ENCODE measurements around the gene TMEM89. TPM values are rescaled to one million over a fixed set of nuclear protein-coding genes. Genes with fewer than 3 reads are reported as not detected.

Gene TMEM89
- total and polyA plus RNA-seq, 2 experiments from 2014 or later = not detected

DNA sequence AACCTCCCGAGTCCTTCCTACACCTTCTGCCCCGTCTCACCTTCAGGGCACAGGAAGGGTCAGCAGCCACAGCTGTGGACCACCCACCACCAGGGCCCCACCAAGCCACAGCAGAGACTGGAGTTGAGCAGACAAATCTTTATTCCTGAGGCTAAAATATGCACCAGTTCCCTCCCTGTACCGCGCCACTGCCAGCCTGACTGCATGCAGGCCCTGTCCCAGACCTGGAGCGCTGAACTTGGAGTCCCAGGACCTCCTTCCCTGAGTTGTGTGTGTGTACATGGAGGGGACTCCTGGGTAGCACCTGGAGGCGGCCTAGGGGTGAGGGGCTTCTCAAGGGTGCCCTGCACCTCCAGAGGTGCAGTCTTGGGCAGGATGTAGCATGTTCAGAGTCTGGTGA, 4.0 kb upstream of the TMEM89 start:
- Mint-ChIP-seq H3K4me3 (no peak overlapping the region), H3K27ac (no peak overlapping the region), H3K4me1 (peaks cover 15% of the 10 kb centered on the region; the same call in 2 of the 3 replicates), H3K36me3 (ENCODE audit: low read depth) (peaks cover 51% of the 10 kb centered on the region), H3K27me3 (ENCODE audit: insufficient read depth, low read depth, poor library complexity) (peaks cover 7% of the 10 kb centered on the region), H3K9me3 (no peaks in the 10 kb centered on the region)
- no peak overlapping the region for H3K4me3 ChIP-seq
- H3K36me3 ChIP-seq (ENCODE audit: insufficient read depth) = peaks cover 7% of the 10 kb centered on the region; the same call in 1 of the 2 replicates
- ATAC-seq (no peak), DNase-seq (ENCODE audit: low spot score) (no peak)
- no peaks in the 10 kb centered on the region for H3K79me2 ChIP-seq (replicated peaks; ENCODE audit: insufficient read depth)
- H3F3A ChIP-seq (replicated peaks; ENCODE audit: low read depth) = peaks cover 5% of the 10 kb centered on the region; the same call in 1 of the 2 replicates
- TF ChIP-seq, protein P1, sequence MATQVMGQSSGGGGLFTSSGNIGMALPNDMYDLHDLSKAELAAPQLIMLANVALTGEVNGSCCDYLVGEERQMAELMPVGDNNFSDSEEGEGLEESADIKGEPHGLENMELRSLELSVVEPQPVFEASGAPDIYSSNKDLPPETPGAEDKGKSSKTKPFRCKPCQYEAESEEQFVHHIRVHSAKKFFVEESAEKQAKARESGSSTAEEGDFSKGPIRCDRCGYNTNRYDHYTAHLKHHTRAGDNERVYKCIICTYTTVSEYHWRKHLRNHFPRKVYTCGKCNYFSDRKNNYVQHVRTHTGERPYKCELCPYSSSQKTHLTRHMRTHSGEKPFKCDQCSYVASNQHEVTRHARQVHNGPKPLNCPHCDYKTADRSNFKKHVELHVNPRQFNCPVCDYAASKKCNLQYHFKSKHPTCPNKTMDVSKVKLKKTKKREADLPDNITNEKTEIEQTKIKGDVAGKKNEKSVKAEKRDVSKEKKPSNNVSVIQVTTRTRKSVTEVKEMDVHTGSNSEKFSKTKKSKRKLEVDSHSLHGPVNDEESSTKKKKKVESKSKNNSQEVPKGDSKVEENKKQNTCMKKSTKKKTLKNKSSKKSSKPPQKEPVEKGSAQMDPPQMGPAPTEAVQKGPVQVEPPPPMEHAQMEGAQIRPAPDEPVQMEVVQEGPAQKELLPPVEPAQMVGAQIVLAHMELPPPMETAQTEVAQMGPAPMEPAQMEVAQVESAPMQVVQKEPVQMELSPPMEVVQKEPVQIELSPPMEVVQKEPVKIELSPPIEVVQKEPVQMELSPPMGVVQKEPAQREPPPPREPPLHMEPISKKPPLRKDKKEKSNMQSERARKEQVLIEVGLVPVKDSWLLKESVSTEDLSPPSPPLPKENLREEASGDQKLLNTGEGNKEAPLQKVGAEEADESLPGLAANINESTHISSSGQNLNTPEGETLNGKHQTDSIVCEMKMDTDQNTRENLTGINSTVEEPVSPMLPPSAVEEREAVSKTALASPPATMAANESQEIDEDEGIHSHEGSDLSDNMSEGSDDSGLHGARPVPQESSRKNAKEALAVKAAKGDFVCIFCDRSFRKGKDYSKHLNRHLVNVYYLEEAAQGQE (IDR thresholded peaks at IDR 0.05; ENCODE audit: unreplicated experiment) = no peak
- TF ChIP-seq, protein P2, sequence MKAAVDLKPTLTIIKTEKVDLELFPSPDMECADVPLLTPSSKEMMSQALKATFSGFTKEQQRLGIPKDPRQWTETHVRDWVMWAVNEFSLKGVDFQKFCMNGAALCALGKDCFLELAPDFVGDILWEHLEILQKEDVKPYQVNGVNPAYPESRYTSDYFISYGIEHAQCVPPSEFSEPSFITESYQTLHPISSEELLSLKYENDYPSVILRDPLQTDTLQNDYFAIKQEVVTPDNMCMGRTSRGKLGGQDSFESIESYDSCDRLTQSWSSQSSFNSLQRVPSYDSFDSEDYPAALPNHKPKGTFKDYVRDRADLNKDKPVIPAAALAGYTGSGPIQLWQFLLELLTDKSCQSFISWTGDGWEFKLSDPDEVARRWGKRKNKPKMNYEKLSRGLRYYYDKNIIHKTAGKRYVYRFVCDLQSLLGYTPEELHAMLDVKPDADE (IDR thresholded peaks at IDR 0.05) = no peak
- TF ChIP-seq POLR2AphosphoS5 (IDR thresholded peaks at IDR 0.05; ENCODE audit: low read depth) = no peak
- TF ChIP-seq, protein P3, sequence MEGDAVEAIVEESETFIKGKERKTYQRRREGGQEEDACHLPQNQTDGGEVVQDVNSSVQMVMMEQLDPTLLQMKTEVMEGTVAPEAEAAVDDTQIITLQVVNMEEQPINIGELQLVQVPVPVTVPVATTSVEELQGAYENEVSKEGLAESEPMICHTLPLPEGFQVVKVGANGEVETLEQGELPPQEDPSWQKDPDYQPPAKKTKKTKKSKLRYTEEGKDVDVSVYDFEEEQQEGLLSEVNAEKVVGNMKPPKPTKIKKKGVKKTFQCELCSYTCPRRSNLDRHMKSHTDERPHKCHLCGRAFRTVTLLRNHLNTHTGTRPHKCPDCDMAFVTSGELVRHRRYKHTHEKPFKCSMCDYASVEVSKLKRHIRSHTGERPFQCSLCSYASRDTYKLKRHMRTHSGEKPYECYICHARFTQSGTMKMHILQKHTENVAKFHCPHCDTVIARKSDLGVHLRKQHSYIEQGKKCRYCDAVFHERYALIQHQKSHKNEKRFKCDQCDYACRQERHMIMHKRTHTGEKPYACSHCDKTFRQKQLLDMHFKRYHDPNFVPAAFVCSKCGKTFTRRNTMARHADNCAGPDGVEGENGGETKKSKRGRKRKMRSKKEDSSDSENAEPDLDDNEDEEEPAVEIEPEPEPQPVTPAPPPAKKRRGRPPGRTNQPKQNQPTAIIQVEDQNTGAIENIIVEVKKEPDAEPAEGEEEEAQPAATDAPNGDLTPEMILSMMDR (conservative IDR thresholded peaks at IDR 0.05; ENCODE audit: low read depth in 2 of 2) = no peak
- TF ChIP-seq EZH2phosphoT487 (IDR thresholded peaks at IDR 0.05; ENCODE audit: unreplicated experiment) = no peak
- no peak for TF ChIP-seq NANOG (IDR thresholded peaks at IDR 0.05; ENCODE audit: borderline replicate concordance)
- no peak for TF ChIP-seq CREB1 (CRISPR knock-in tag; IDR thresholded peaks at IDR 0.05; ENCODE audit: low read depth)
- TF ChIP-seq EZH2 (IDR thresholded peaks at IDR 0.05; ENCODE audit: low read depth, unreplicated experiment) = no peak
- TF ChIP-seq STAT1 (IDR thresholded peaks at IDR 0.05; ENCODE audit: unreplicated experiment) = no peak
- no peak overlapping the region for H3K4me2 ChIP-seq
- 0 out of 2 replicates have a peak, but pooled peaks cover 3% of the 10 kb centered on the region for H3K4me1 ChIP-seq (ENCODE audit: insufficient read depth)
- no peaks in the 10 kb centered on the region for H3K27me3 ChIP-seq (ENCODE audit: insufficient read depth)
- no peak overlapping the region for H2AFZ ChIP-seq
- no peaks in the 10 kb centered on the region for H3K9me2 ChIP-seq (ENCODE audit: insufficient read depth)
- H4K20me1 ChIP-seq (replicated peaks; ENCODE audit: insufficient read depth) = no peaks in the 10 kb centered on the region; the same call in 1 of the 2 replicates
- H3K27ac ChIP-seq (ENCODE audit: low read depth) = no peak overlapping the region

All from GM23338 (cell line).